Activated T-cell treated with anti-CD3 and anti-CD28 coated beads, Interleukin-2, amount 50 U/mL, for 72 hours (primary cell): ENCODE results near the gene ANKS1A. TPM values are rescaled to one million over a fixed set of nuclear protein-coding genes. Genes with fewer than 3 reads are reported as not detected.
A peak's percentile ranks its signal among the peaks of the same experiment; 100 is the strongest.

ENCODE experiments used
- ATAC-seq, 2 donors: fragments of 150-1000 bp; cut with Tn5 transposase; replicated peaks in 1 of 2; 2 replicates each; pipeline ENCODE4 v1.10.0; 2021; ENCODE audit warnings: moderate library complexity in 2 of 2, mild to moderate bottlenecking in 1 of 2
- DNase-seq, 2 donors: peaks; one replicate each; pipeline ENCODE4 v3.0.0; 2021 to 2022; ENCODE audit warnings: mixed read lengths in 1 of 2
- H3K27ac Mint-ChIP-seq: one replicate; pipeline ENCODE4 v1.8.0; 2022; ENCODE audit warnings: mild to moderate bottlenecking, moderate library complexity, mixed read lengths
- H3K27me3 Mint-ChIP-seq: one replicate; pipeline ENCODE4 v1.8.0; 2022; ENCODE audit warnings: low read depth, mixed read lengths
- H3K36me3 Mint-ChIP-seq, 2 donors: one replicate each; pipeline ENCODE4 v1.8.0; 2022; ENCODE audit warnings: mixed read lengths in 2 of 2, mild to moderate bottlenecking in 1 of 2; ENCODE audit not compliant: insufficient read depth in 2 of 2
- H3K4me1 Mint-ChIP-seq: one replicate; pipeline ENCODE4 v1.8.0; 2022; ENCODE audit warnings: low read depth, mixed read lengths
- H3K4me3 Mint-ChIP-seq, 2 donors: one replicate each; pipeline ENCODE4 v1.8.0; 2022; ENCODE audit warnings: mild to moderate bottlenecking in 2 of 2, mixed read lengths in 2 of 2, moderate library complexity in 2 of 2
- H3K9me3 Mint-ChIP-seq, 2 donors: one replicate each; pipeline ENCODE4 v1.8.0; 2022; ENCODE audit warnings: mixed read lengths in 2 of 2
- total RNA-seq, 2 donors: library from RNA; stranded (reverse); gene quantifications; one replicate each; pipeline ENCODE4 v1.2.3, GENCODE V29; 2022

Gene ANKS1A
- total RNA-seq, 2 donors from 2014 or later, result 9.2 to 9.6 TPM

GRCh38 chr6:34934516-34934915 is 45.5 kb downstream of the ANKS1A start:
- ATAC-seq (no peak), DNase-seq (no peak)
- Mint-ChIP-seq H3K9me3 (no peaks in the 10 kb centered on the region), H3K4me3 (no peak overlapping the region), H3K36me3 (no peaks in the 10 kb centered on the region), H3K4me1 (no peaks in the 10 kb centered on the region), H3K27ac (no peak overlapping the region), H3K27me3 (no peaks in the 10 kb centered on the region)

GRCh38 chr6:34938268-34938667 is 49.2 kb downstream of the ANKS1A start:
- Mint-ChIP-seq H3K36me3 (no peaks in the 10 kb centered on the region), H3K4me1 (no peaks in the 10 kb centered on the region), H3K4me3 (no peak overlapping the region), H3K9me3 (no peaks in the 10 kb centered on the region), H3K27ac (no peak overlapping the region), H3K27me3 (no peaks in the 10 kb centered on the region)
- ATAC-seq (no peak), DNase-seq (no peak)

GRCh38 chr6:34940030-34940434 is 51.0 kb downstream of the ANKS1A start:
- ATAC-seq (no peak), DNase-seq (no peak)
- no peaks in the 10 kb centered on the region for H3K36me3 Mint-ChIP-seq
- H3K27ac Mint-ChIP-seq, result no peak overlapping the region
- no peaks in the 10 kb centered on the region for H3K27me3 Mint-ChIP-seq
- H3K9me3 Mint-ChIP-seq, result no peaks in the 10 kb centered on the region
- H3K4me3 Mint-ChIP-seq, result no peak overlapping the region
- H3K4me1 Mint-ChIP-seq, result no peaks in the 10 kb centered on the region

GRCh38 chr6:34941421-34941820 is 52.4 kb downstream of the ANKS1A start:
- no peaks in the 10 kb centered on the region for H3K27me3 Mint-ChIP-seq

GRCh38 chr6:34945317-34945716 is 56.3 kb downstream of the ANKS1A start:
- Mint-ChIP-seq H3K4me3 (no peak overlapping the region), H3K36me3 (no peaks in the 10 kb centered on the region), H3K4me1 (no peaks in the 10 kb centered on the region), H3K9me3 (no peaks in the 10 kb centered on the region), H3K27ac (no peak overlapping the region), H3K27me3 (no peaks in the 10 kb centered on the region)
- DNase-seq (no peak), ATAC-seq (no peak)

More at GRCh38 chr6:34941421-34941820, 52.4 kb downstream of the ANKS1A start:
- no peak for DNase-seq
- no peak overlapping the region for H3K27ac Mint-ChIP-seq
- no peak for ATAC-seq
- no peak overlapping the region for H3K4me3 Mint-ChIP-seq
- H3K4me1 Mint-ChIP-seq, result no peaks in the 10 kb centered on the region
- no peaks in the 10 kb centered on the region for H3K9me3 Mint-ChIP-seq
- no peaks in the 10 kb centered on the region for H3K36me3 Mint-ChIP-seq

- H3K4me3 Mint-ChIP-seq, result no peak overlapping the region
- no peaks in the 10 kb centered on the region for H3K9me3 Mint-ChIP-seq
- H3K36me3 Mint-ChIP-seq, result no peaks in the 10 kb centered on the region
- H3K27me3 Mint-ChIP-seq, result no peaks in the 10 kb centered on the region
- no peaks in the 10 kb centered on the region for H3K4me1 Mint-ChIP-seq
- H3K27ac Mint-ChIP-seq, result no peak overlapping the region
- no peak for DNase-seq
- ATAC-seq, result no peak
Measured at GRCh38 chr6:34947561-34947960, 58.5 kb downstream of the ANKS1A start.

GRCh38 chr6:34949636-34950035 is 60.6 kb downstream of the ANKS1A start:
- H3K27ac Mint-ChIP-seq, result no peak overlapping the region
- ATAC-seq (no peak), DNase-seq (no peak)
- H3K36me3 Mint-ChIP-seq, result no peaks in the 10 kb centered on the region
- peaks cover 5% of the 10 kb centered on the region for H3K4me1 Mint-ChIP-seq
- no peaks in the 10 kb centered on the region for H3K27me3 Mint-ChIP-seq
- H3K9me3 Mint-ChIP-seq, result no peaks in the 10 kb centered on the region
- H3K4me3 Mint-ChIP-seq, result no peak overlapping the region

GRCh38 chr6:34950849-34951248 is 61.8 kb downstream of the ANKS1A start:
- Mint-ChIP-seq H3K36me3 (no peaks in the 10 kb centered on the region), H3K27ac (no peak overlapping the region), H3K9me3 (no peaks in the 10 kb centered on the region), H3K4me3 (no peak overlapping the region), H3K4me1 (peaks cover 16% of the 10 kb centered on the region), H3K27me3 (no peaks in the 10 kb centered on the region)
- ATAC-seq (no peak), DNase-seq (no peak)

GRCh38 chr6:34951731-34952130 is 62.7 kb downstream of the ANKS1A start:
- DNase-seq, result no peak
- H3K27me3 Mint-ChIP-seq, result no peaks in the 10 kb centered on the region
- no peak overlapping the region for H3K4me3 Mint-ChIP-seq
- peaks cover 24% of the 10 kb centered on the region for H3K4me1 Mint-ChIP-seq
- no peak for ATAC-seq
- H3K36me3 Mint-ChIP-seq, result no peaks in the 10 kb centered on the region
- no peaks in the 10 kb centered on the region for H3K9me3 Mint-ChIP-seq
- no peak overlapping the region for H3K27ac Mint-ChIP-seq

- DNase-seq, result no peak
- no peak overlapping the region for H3K27ac Mint-ChIP-seq
- H3K9me3 Mint-ChIP-seq, result no peaks in the 10 kb centered on the region
- H3K27me3 Mint-ChIP-seq, result no peaks in the 10 kb centered on the region
- ATAC-seq, result no peak
- no peak overlapping the region for H3K4me3 Mint-ChIP-seq
- no peaks in the 10 kb centered on the region for H3K36me3 Mint-ChIP-seq
- peaks cover 26% of the 10 kb centered on the region for H3K4me1 Mint-ChIP-seq
Measured at GRCh38 chr6:34953061-34954025, 64.3 kb downstream of the ANKS1A start.

- no peak for ATAC-seq
- Mint-ChIP-seq H3K36me3 (no peaks in the 10 kb centered on the region), H3K27me3 (no peaks in the 10 kb centered on the region), H3K9me3 (no peaks in the 10 kb centered on the region), H3K4me1 (peaks cover 26% of the 10 kb centered on the region), H3K27ac (peak overlapping the region; percentile 75), H3K4me3 (peak overlapping the region in 1 of 2 donors; percentile 1)
- no peak for DNase-seq
Measured at GRCh38 chr6:34955442-34955841, 66.4 kb downstream of the ANKS1A start.

GRCh38 chr6:34957231-34957783 is 68.3 kb downstream of the ANKS1A start:
- DNase-seq, result no peak
- ATAC-seq, result no peak
- no peaks in the 10 kb centered on the region for H3K27me3 Mint-ChIP-seq
- H3K4me1 Mint-ChIP-seq, result peaks cover 26% of the 10 kb centered on the region
- H3K9me3 Mint-ChIP-seq, result no peaks in the 10 kb centered on the region
- no peak overlapping the region for H3K27ac Mint-ChIP-seq
- H3K4me3 Mint-ChIP-seq, result no peak overlapping the region
- no peaks in the 10 kb centered on the region for H3K36me3 Mint-ChIP-seq

- no peak overlapping the region for H3K4me3 Mint-ChIP-seq
- no peak for ATAC-seq
- no peaks in the 10 kb centered on the region for H3K27me3 Mint-ChIP-seq
- H3K4me1 Mint-ChIP-seq, result peaks cover 26% of the 10 kb centered on the region
- H3K27ac Mint-ChIP-seq, result no peak overlapping the region
- H3K9me3 Mint-ChIP-seq, result no peaks in the 10 kb centered on the region
- H3K36me3 Mint-ChIP-seq, result no peaks in the 10 kb centered on the region
- DNase-seq, result no peak
Measured at GRCh38 chr6:34958734-34959133, 69.7 kb downstream of the ANKS1A start.
